Measurements from ENCODE around the gene AP1S3. TPM values are rescaled to one million over a fixed set of nuclear protein-coding genes. Genes with fewer than 3 reads are reported as not detected.

Gene AP1S3
- polyA plus RNA-seq, 2 of the 4 experiments (the other 2 are of a cell fraction) = 42.9 to 57.0 TPM

- no peak for TF ChIP-seq ELK1 (IDR thresholded peaks at IDR 0.05; ENCODE audit: low read depth, low read length)
- TF ChIP-seq MAX (IDR thresholded peaks at IDR 0.05) = peak; percentile 56; the same call in 1 of the 2 replicates
- TF ChIP-seq HMGXB4 (CRISPR knock-in tag; IDR thresholded peaks at IDR 0.05; ENCODE audit: borderline replicate concordance) = no peak
- no peak for TF ChIP-seq TP53 (CRISPR knock-in tag; IDR thresholded peaks at IDR 0.05)
- no peak for TF ChIP-seq MYC (IDR thresholded peaks at IDR 0.05; ENCODE audit: borderline replicate concordance, low read length)
- no peak for TF ChIP-seq NR3C1 (IDR thresholded peaks at IDR 0.05)
- peak; percentile 67; the same call in 1 of the 2 replicates for TF ChIP-seq HOXB5 (CRISPR knock-in tag; IDR thresholded peaks at IDR 0.05)
- TF ChIP-seq NPAS2 (CRISPR knock-in tag; IDR thresholded peaks at IDR 0.05; ENCODE audit: borderline replicate concordance) = no peak
- TF ChIP-seq FOSB (CRISPR knock-in tag; IDR thresholded peaks at IDR 0.05) = no peak
- no peak for TF ChIP-seq HES2 (IDR thresholded peaks at IDR 0.05)
- peak in 1 of 2 experiments; percentile 70; a peak in 2 of 5 replicates for TF ChIP-seq EP300 (IDR thresholded peaks at IDR 0.05)
- TF ChIP-seq KDM1A (IDR thresholded peaks at IDR 0.05; ENCODE audit: low read depth) = no peak
- TF ChIP-seq MAZ (IDR thresholded peaks at IDR 0.05; ENCODE audit: borderline replicate concordance, low read depth, low read length) = no peak
- TF ChIP-seq CHD2 (IDR thresholded peaks at IDR 0.05; ENCODE audit: low read length, partially characterized antibody) = no peak
- no peak for TF ChIP-seq RARB (CRISPR knock-in tag; IDR thresholded peaks at IDR 0.05)
- no peak for TF ChIP-seq KDM5A (IDR thresholded peaks at IDR 0.05)
- peak; percentile 51 to 55; a peak in 4 of 5 replicates for TF ChIP-seq RAD21 (conservative IDR thresholded peaks at IDR 0.05 in 1 of 2, IDR thresholded peaks at IDR 0.05 in 1 of 2)
- no peak for TF ChIP-seq CBX2 (IDR thresholded peaks at IDR 0.05; ENCODE audit: borderline replicate concordance, low read depth)
- no peak for TF ChIP-seq SREBF2 (IDR thresholded peaks at IDR 0.05)
- peak; percentile 67; the same call in 1 of the 2 replicates for TF ChIP-seq CHD4 (IDR thresholded peaks at IDR 0.05; ENCODE audit: borderline replicate concordance)
- TF ChIP-seq GATA3 (IDR thresholded peaks at IDR 0.05; ENCODE audit: borderline replicate concordance) = peak; percentile 84
- TF ChIP-seq BCL3 (IDR thresholded peaks at IDR 0.05) = no peak; the same call in 2 of the 3 replicates
- no peak for TF ChIP-seq USF2 (IDR thresholded peaks at IDR 0.05)
- no peak for TF ChIP-seq PHF8 (IDR thresholded peaks at IDR 0.05; ENCODE audit: borderline replicate concordance, low read depth)
- TF ChIP-seq BHLHE40 (IDR thresholded peaks at IDR 0.05; ENCODE audit: low read depth, low read length) = no peak
- TF ChIP-seq TFCP2L1 (CRISPR knock-in tag; IDR thresholded peaks at IDR 0.05) = no peak
- TF ChIP-seq ATOH8 (CRISPR knock-in tag; IDR thresholded peaks at IDR 0.05; ENCODE audit: low read depth) = peak; percentile 62; the same call in 1 of the 2 replicates
- no peak for TF ChIP-seq HDAC2 (IDR thresholded peaks at IDR 0.05)
- no peak for TF ChIP-seq POLR2AphosphoS2 (conservative IDR thresholded peaks at IDR 0.05; ENCODE audit: low read length)
- no peak for TF ChIP-seq ESRRA (IDR thresholded peaks at IDR 0.05; ENCODE audit: borderline replicate concordance, low read length)
Observed at GRCh38 chr2:223860809-223861738, 23.7 kb upstream of the AP1S3 start (continued).
